ENCODE results near the gene NPEPL1. TPM values are rescaled to one million over a fixed set of nuclear protein-coding genes. Genes with fewer than 3 reads are reported as not detected.

Gene NPEPL1
- total RNA-seq, 3 donors from 2014 or later, result 26.8 to 35.7 (median 30.8) TPM

DNA sequence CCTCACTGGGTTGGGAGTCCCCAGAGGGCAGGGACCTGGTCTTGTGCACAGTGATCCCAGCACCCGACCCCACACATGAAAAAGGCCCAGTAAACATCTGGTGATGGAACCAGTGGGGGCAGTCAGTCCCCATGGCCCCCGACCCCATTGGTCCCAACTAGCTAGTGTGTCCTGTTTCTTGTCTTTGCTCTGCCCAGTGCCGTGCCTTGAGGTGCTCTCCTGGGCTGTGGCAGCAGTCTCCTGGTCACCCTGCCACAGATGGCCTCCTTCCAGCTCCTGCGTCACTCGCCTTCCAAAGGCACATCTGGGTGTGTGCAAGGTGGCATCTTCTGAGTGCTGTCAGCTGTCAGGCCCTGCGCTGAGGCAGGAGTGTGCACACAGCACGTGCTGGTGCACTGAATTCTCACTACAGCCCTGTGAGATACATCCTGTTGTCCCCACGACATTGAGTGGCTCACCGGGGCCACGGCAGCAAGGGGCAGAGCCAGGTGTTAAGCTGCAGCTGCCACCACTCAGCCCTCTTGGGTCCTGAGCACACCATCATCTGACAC, 3.9 kb downstream of the NPEPL1 start:
- no peak for DNase-seq (ENCODE audit: low spot score in 2 of 2)
- Histone ChIP-seq H3K36me3 (peaks cover 6% of the 10 kb centered on the region), H3K4me1 (peaks cover 5 to 14% of the 10 kb centered on the region in 2 donors), H3K27ac (no peak overlapping the region), H3K9me3 (no peaks in the 10 kb centered on the region), H3K27me3 (no peaks in the 10 kb centered on the region), H3K4me3 (no peak overlapping the region)
- intact Hi-C loops (cut with DNase I; ENCODE audit: low total_unique reads), result no loop called here
- TF ChIP-seq, protein P1, sequence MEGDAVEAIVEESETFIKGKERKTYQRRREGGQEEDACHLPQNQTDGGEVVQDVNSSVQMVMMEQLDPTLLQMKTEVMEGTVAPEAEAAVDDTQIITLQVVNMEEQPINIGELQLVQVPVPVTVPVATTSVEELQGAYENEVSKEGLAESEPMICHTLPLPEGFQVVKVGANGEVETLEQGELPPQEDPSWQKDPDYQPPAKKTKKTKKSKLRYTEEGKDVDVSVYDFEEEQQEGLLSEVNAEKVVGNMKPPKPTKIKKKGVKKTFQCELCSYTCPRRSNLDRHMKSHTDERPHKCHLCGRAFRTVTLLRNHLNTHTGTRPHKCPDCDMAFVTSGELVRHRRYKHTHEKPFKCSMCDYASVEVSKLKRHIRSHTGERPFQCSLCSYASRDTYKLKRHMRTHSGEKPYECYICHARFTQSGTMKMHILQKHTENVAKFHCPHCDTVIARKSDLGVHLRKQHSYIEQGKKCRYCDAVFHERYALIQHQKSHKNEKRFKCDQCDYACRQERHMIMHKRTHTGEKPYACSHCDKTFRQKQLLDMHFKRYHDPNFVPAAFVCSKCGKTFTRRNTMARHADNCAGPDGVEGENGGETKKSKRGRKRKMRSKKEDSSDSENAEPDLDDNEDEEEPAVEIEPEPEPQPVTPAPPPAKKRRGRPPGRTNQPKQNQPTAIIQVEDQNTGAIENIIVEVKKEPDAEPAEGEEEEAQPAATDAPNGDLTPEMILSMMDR (IDR thresholded peaks at IDR 0.05), result no peak
- no peak for TF ChIP-seq POLR2A (IDR thresholded peaks at IDR 0.05)

DNA sequence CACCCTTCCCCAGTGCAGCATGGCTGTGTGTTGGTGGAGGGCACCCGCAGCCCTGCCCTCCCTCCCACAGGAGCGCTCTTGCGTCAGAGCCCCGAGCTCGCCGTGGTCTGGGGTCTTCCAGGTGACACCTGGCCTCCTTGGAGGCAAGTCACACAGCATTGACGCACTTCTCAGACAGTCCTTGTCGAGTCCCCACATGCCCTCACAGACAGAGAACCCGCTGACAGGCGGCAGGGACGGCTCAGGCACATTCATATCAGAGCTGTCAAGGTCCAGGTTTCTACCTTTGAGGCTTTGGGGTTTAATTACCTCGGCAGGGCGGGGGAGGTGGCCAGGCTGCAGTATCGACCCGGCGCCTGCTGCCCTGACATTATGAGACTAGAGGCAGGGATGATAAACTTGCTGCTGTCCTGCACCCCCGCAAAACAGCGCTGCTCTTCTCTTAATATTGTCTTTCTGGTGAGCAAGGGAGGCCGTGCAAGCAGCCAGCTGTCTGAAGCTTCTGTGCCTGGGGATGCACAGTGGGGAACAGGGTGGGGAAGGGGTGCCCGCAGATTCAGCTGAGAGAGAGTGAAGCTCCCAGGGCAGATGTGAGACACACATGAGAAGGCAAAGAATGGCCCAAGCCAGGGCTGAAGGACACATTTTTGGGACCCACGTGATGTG, 4.7 kb downstream of the NPEPL1 start:
- peaks cover 5 to 14% of the 10 kb centered on the region in 2 donors for H3K4me1 ChIP-seq
- H3K9me3 ChIP-seq, result no peaks in the 10 kb centered on the region
- no peak for DNase-seq (ENCODE audit: low spot score in 2 of 2)
- TF ChIP-seq POLR2A (IDR thresholded peaks at IDR 0.05), result no peak
- TF ChIP-seq, protein P1 (IDR thresholded peaks at IDR 0.05), result no peak
- TF ChIP-seq POLR2AphosphoS5 (IDR thresholded peaks at IDR 0.05), result no peak
- no peaks in the 10 kb centered on the region for H3K27me3 ChIP-seq
- no peak overlapping the region for H3K4me3 ChIP-seq
- intact Hi-C loops (cut with DNase I; ENCODE audit: low total_unique reads), result no loop called here
- H3K27ac ChIP-seq, result no peak overlapping the region
- peaks cover 6% of the 10 kb centered on the region for H3K36me3 ChIP-seq

DNA sequence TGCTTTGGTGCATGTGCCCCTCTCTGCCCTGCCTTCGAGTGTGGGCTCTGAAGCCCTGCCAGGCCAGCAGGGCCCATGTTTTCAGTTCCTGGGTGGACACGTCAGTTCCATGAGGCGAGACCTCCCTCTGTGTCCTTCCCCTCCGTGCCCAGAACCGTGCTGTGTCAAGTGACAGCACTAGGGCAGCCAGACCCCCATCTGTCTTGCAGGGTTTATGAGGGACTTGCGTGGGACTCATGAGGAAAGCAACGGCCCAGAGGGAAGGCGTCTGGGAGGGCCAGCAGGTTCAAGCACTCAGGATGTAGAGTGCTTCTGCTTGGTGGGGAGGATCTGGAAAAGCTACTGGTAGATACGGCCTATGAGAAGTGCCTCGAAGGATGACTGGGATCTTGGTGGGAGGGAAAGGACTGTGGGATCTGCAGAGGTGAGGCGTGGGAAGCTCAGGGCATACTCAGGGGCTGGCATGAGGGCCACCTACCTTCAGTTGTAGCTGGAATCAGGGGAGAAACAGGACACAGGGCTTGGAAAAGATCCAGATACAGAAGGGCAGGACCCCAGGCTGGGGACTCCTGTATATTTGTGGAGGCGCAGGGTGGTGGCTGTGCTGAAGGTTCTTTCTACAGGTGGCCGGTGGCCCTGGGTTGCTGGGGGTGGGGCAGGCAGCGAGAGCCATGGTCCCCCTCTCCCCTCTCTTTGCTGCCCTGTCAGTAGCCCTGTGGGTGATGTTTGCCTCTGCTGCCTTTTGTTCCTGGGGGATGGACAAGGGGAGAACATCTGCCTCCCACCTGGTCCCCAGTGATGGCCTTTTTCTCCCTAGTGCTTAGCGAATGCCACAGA, 5.5 kb downstream of the NPEPL1 start:
- Histone ChIP-seq H3K4me3 (no peak overlapping the region), H3K27me3 (no peaks in the 10 kb centered on the region), H3K9me3 (no peaks in the 10 kb centered on the region), H3K27ac (no peak overlapping the region), H3K4me1 (peaks cover 5 to 14% of the 10 kb centered on the region in 2 donors), H3K36me3 (peaks cover 6% of the 10 kb centered on the region)
- TF ChIP-seq, protein P1 (IDR thresholded peaks at IDR 0.05), result no peak
- TF ChIP-seq POLR2A (IDR thresholded peaks at IDR 0.05) (no peak), POLR2AphosphoS5 (IDR thresholded peaks at IDR 0.05) (no peak)
- intact Hi-C loops (cut with DNase I; ENCODE audit: low total_unique reads), result no loop called here
- DNase-seq (ENCODE audit: low spot score in 2 of 2), result no peak

DNA sequence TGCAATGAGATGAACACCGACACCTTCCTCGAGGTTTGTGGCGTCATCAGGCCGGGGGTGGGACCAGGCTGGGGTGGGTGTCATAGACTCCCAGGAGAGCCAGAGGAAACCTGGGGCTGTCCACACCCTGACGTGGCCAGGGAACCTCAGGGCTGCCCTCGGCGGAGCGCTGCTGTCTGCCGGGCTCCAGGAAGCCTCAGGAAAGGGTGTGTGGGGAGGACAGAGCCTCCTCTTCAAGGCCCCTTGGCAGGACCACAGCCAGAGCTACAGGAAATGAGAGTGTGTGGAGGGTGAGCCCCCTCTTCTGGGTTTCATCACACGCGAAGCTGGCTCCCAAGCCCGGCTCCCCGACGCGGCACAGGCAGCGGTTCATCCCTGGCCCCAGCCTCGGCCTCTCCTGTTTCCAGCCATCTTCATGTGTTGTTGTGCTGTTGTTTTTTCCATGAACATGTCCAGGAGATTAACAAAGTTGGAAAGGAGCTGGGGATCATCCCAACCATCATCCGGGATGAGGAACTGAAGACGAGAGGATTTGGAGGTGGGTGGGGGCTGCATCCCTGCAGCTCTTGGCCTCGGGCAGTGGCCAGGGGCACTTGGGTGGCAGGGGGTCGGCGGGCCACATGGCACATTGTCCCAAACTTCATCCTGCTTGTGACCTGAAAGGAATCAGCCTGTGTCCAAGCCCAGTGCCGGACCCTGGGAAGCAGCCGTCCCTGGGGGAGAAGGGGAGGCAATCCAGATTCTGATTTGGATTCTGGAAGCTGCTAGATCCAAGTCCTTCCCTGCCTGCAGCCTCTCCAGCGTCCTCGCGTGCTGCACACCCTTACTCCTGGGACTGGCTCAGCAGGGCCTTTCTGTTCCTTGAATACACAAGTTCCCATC, 6.4 kb downstream of the NPEPL1 start:
- no peaks in the 10 kb centered on the region for H3K27me3 ChIP-seq
- DNase-seq (ENCODE audit: low spot score in 2 of 2), result peak in 1 of 2 donors; percentile 19
- intact Hi-C loops (cut with DNase I; ENCODE audit: low total_unique reads), result no loop called here
- H3K36me3 ChIP-seq, result peaks cover 6% of the 10 kb centered on the region
- TF ChIP-seq POLR2A (IDR thresholded peaks at IDR 0.05), result no peak
- TF ChIP-seq, protein P1 (IDR thresholded peaks at IDR 0.05), result no peak
- TF ChIP-seq POLR2AphosphoS5 (IDR thresholded peaks at IDR 0.05), result no peak
- H3K9me3 ChIP-seq, result no peaks in the 10 kb centered on the region
- peaks cover 0 to 7% of the 10 kb centered on the region in 2 donors for H3K4me1 ChIP-seq
- H3K27ac ChIP-seq, result no peak overlapping the region
- H3K4me3 ChIP-seq, result no peak overlapping the region

Measured in breast epithelium (tissue), 4 donors.